Upper lobe of right lung (tissue), 1 donor: ENCODE data around the gene AKAP8. TPM values are rescaled to one million over a fixed set of nuclear protein-coding genes. Genes with fewer than 3 reads are reported as not detected.

Source experiments
- ATAC-seq: fragments of 200-7000 bp; cut with Tn5 transposase; one replicate; pipeline ENCODE4 v1.9.1; 2020; ENCODE audit warnings: mild to moderate bottlenecking, moderate library complexity
- DNase-seq: peaks from one replicate; pipeline ENCODE4 v3.0.0-alpha.2; 2020
- H3K27ac ChIP-seq: fragments of 200-600 bp; one replicate; pipeline ENCODE4 v1.8.0; 2022
- H3K27me3 ChIP-seq: fragments of 200-600 bp; one replicate; pipeline ENCODE4 v1.8.0; 2022; ENCODE audit warnings: mild to moderate bottlenecking
- H3K36me3 ChIP-seq: fragments of 200-600 bp; one replicate; pipeline ENCODE4 v1.8.0; 2022
- H3K4me1 ChIP-seq: fragments of 200-600 bp; one replicate; pipeline ENCODE4 v1.8.0; 2022
- H3K4me3 ChIP-seq: fragments of 200-600 bp; one replicate; pipeline ENCODE4 v1.8.0; 2022; ENCODE audit warnings: mild to moderate bottlenecking
- H3K9me3 ChIP-seq: fragments of 200-600 bp; one replicate; pipeline ENCODE4 v1.8.0; 2022
- CTCF ChIP-seq: fragments of 200-600 bp; IDR thresholded peaks from one replicate; pipeline ENCODE4 v1.8.0; 2022; ENCODE audit warnings: antibody characterized with exemption
- intact Hi-C: fragments of 100-400 bp; cut with DNase I; formaldehyde crosslinking; loops from one replicate; pipeline ENCODE4 v1.11.0; 2022
- total RNA-seq: library from RNA; stranded (reverse); fragmentation: NEBNext Ultra II Directional; extraction: Animal tissue kit (Norgen Biotek cat#: 25700); gene quantifications from one replicate; pipeline ENCODE4 v1.2.1, GENCODE V29; 2021
- donor health status: DM: no; HTN: yes; CAD: no; lungs with severe emphysema.

Gene AKAP8
- total RNA-seq, 1 donor from 2014 or later, result 31.0 TPM

DNA sequence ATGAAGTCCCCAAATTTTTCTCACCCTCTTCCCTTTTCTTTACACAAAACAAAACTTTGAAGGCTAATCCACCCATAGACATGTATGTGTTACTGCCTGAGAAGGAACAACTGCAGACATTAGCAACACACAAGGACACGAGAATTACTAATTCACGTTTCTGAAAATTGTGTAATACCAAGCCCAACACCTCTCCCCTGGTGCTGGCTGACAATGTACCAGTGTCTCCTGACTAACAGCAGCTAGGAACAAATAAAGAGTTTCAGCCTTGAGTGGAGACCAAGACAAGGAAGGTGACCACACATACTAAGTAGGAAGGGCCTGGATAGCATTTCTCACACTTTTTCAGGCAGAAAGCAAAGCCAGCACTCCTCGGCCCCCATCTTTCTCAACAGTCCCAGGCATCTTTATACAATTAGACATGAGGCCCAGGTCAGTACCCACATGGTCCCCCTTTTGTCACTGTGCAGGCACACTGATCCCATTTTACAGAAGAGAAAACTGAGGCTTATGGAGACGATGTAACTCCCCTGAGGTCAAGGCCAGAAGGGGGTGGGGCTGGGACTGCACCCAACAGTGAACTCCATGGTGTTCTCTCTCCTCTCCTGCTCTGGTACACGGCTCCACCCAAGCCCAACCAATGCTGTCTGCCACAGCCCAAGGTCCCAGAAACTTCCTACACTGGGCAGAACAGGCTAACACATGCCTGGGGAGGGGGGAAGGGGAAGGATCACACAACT, 55.9 kb downstream of the AKAP8 start:
- Histone ChIP-seq H3K9me3 (no peaks in the 10 kb centered on the region), H3K36me3 (no peaks in the 10 kb centered on the region), H3K27me3 (no peaks in the 10 kb centered on the region), H3K4me1 (peaks cover 92% of the 10 kb centered on the region), H3K27ac (peak overlapping the region; percentile 13), H3K4me3 (no peak overlapping the region)
- DNase-seq (peak; percentile 66), ATAC-seq (peak; percentile 57)
- intact Hi-C loops, result loop anchor here (10.0 kb wide), 1 partner anchor 49 kb away; no protein-coding TSS in a partner anchor
- TF ChIP-seq CTCF, result no peak

GRCh38 chr19:15321739-15322138, 57.8 kb downstream of the AKAP8 start:
- intact Hi-C loops, result loop anchor here (10.0 kb wide), 1 partner anchor 47 kb away; no protein-coding TSS in a partner anchor
- TF ChIP-seq CTCF, result no peak
- Histone ChIP-seq H3K4me3 (no peak overlapping the region), H3K9me3 (no peaks in the 10 kb centered on the region), H3K36me3 (no peaks in the 10 kb centered on the region), H3K27me3 (no peaks in the 10 kb centered on the region), H3K27ac (no peak overlapping the region), H3K4me1 (peaks cover 93% of the 10 kb centered on the region)
- ATAC-seq, result no peak
- DNase-seq, result no peak

- no peaks in the 10 kb centered on the region for H3K27me3 ChIP-seq
- no peaks in the 10 kb centered on the region for H3K36me3 ChIP-seq
- TF ChIP-seq CTCF, result no peak
- ATAC-seq (no peak), DNase-seq (no peak)
- H3K4me1 ChIP-seq, result peaks cover 91% of the 10 kb centered on the region
- no peak overlapping the region for H3K4me3 ChIP-seq
- intact Hi-C loops, result loop anchor here (10.0 kb wide), 1 partner anchor 45 kb away; no protein-coding TSS in a partner anchor
- peak overlapping the region; percentile 36 for H3K27ac ChIP-seq
- H3K9me3 ChIP-seq, result no peaks in the 10 kb centered on the region
Measured at GRCh38 chr19:15320116-15320515, 59.5 kb downstream of the AKAP8 start.

GRCh38 chr19:15318241-15318691, 61.3 kb downstream of the AKAP8 start:
- no peak for TF ChIP-seq CTCF
- H3K27me3 ChIP-seq, result no peaks in the 10 kb centered on the region
- intact Hi-C loops, result no loop called here
- no peak overlapping the region for H3K4me3 ChIP-seq
- peaks cover 91% of the 10 kb centered on the region for H3K4me1 ChIP-seq
- ATAC-seq (peak; percentile 57), DNase-seq (no peak)
- no peaks in the 10 kb centered on the region for H3K36me3 ChIP-seq
- H3K27ac ChIP-seq, result peak overlapping the region; percentile 37
- no peaks in the 10 kb centered on the region for H3K9me3 ChIP-seq

DNA sequence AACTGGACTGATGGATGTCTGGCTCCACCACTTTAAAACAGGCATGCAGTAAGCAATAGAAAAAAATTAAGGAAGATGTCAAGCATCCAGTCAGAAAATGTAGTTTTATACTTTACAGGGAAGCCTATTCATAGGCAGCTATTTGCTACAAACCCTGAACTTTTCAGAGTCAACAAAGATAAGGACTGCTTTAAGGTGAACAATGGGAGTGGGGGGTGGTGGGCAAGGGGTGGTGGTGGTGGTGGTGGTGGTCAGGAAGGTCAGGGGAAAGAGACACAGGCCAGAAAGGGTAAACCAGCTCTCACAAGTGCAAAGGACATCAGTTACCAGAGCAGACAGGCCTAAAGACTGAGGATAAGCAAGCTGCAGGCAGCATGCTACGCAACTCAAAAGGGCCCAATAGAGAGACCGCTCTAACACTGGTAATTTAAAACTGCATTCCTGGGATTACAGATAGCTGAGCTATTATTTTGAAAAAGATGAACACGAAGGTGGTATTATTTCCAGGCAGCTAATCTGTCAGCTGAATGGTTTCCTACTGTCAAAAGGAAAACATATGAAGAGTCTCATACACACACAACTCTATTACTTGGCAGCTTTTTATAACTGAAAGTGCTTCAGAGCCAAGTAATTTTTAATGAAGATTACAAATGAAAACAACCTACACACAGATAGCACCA, 62.1 kb downstream of the AKAP8 start:
- intact Hi-C loops, result no loop called here
- ATAC-seq (no peak), DNase-seq (no peak)
- no peaks in the 10 kb centered on the region for H3K9me3 ChIP-seq
- H3K27ac ChIP-seq, result no peak overlapping the region
- no peaks in the 10 kb centered on the region for H3K36me3 ChIP-seq
- no peaks in the 10 kb centered on the region for H3K27me3 ChIP-seq
- no peak overlapping the region for H3K4me3 ChIP-seq
- peaks cover 91% of the 10 kb centered on the region for H3K4me1 ChIP-seq
- TF ChIP-seq CTCF, result no peak
